HT-29 (cell line): ENCODE results near the gene PSD4. TPM values are rescaled to one million over a fixed set of nuclear protein-coding genes. Genes with fewer than 3 reads are reported as not detected.

Source experiments
- DNase-seq: peaks from one replicate; pipeline ENCODE4 v3.0.0-alpha.2; 2015; ENCODE audit warnings: low spot score
- total RNA-seq: library from RNA; depleted of rRNA; stranded (reverse); fragments of >200 nt; shearing (Covaris generic); gene quantifications from 2 replicates; pipeline ENCODE4 v1.2.3, GENCODE V29; 2014

The PSD4 gene
- total RNA-seq, 1 experiment from 2014 or later, result 85.5 TPM

DNA sequence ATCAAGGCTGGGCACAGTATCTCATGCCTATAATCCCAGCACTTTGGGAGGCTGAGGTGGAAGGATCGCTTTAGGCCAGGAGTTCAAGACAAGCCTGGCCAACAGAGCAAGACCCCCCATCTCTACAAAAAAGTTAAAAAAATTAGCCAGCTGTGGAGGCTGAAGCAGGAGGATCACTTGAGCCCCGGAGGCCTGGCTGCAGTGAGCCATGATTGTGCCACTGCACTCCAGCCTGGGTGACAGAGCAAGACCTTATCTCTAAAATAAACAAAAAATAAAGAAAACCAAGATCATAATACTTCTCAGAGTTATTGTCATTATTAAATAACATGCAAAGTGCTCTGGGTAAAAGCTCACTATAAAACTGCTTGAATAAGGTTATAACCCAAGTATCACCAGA lies 31.5 kb upstream of the PSD4 start:
- no peak for DNase-seq

GRCh38 chr2:113144259-113144658 lies 29.5 kb upstream of the PSD4 start:
- DNase-seq, result no peak

DNA sequence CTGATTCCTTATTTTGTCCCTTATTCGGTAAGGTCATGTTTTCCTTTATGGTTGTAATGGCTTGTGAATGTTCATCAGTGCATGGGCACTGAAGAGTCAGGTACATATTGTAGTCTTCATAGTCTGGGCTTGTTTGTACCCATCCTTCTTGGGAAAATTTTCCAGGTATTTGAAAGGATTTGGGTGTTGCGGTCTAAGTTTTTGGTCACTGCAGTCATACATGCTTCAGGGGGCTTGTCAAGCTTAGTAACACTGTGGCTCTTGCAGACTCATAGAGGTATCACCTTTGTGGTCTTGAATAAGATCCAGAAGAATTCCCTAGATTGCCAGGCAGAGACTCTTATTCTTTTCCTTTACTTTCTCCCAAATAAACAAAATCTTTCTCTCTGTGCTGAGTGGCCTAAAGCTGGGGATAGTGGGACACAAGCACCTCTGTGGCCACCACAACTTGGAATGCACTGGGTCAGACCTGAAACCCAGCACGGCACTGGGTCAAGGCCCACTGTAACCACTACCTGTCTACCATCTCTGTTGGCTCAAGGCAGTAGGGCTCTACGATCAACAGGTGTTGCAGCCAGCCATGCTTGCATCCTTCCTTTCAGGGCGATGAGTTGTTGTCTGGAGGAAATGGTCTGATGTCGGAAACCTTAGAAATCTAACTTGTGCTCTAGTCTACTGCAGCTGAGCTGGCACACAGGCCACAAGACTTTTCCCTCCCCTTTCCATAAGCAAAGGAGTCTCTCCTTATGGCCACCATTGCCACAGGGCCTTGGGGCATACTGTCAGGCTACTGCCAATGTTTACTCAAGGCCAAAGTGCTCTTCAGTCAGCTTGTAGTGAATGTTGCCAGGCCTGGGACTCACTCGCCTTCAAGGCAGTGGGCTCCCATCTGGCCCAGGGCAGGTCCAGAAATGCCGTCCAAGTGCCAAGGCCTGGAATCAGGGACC lies 24.9 kb upstream of the PSD4 start:
- no peak for DNase-seq

DNA sequence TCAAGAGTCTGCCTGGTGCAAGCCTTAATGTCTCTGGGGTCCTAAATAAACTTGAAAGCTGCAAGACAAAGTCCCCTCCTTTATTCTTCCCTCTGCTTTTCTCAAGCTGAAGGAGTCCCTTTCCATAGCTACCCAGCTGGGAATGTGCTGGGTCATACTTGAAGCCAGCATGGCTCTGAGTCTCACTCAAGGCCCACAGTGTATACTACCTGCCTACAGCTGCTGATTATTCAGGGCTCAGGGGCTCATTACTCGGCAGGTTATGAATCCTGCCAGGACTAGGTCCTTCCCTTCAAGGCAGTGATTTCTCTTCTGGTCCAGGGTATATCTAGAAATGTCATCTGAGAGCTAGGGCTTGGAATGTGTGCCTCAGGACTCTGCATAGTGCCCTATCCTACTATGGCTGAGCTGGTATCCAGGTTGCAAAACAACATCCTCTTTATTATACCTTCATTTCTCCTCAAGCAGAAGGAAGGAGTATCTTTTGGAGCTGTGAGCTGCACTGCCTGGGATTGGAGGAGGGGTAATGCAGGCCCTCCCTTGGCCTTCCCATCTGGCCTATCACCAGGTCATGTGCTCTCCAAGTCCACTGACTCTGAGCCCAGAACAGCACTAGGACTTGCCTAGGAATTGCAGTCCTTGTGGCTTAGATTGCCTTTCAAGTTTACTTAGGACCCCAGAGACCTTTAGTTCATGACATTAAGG lies 24.1 kb upstream of the PSD4 start:
- no peak for DNase-seq

GRCh38 chr2:113150258-113150601 lies 23.5 kb upstream of the PSD4 start:
- no peak for DNase-seq

GRCh38 chr2:113155331-113155730 lies 18.4 kb upstream of the PSD4 start:
- DNase-seq, result no peak

DNA sequence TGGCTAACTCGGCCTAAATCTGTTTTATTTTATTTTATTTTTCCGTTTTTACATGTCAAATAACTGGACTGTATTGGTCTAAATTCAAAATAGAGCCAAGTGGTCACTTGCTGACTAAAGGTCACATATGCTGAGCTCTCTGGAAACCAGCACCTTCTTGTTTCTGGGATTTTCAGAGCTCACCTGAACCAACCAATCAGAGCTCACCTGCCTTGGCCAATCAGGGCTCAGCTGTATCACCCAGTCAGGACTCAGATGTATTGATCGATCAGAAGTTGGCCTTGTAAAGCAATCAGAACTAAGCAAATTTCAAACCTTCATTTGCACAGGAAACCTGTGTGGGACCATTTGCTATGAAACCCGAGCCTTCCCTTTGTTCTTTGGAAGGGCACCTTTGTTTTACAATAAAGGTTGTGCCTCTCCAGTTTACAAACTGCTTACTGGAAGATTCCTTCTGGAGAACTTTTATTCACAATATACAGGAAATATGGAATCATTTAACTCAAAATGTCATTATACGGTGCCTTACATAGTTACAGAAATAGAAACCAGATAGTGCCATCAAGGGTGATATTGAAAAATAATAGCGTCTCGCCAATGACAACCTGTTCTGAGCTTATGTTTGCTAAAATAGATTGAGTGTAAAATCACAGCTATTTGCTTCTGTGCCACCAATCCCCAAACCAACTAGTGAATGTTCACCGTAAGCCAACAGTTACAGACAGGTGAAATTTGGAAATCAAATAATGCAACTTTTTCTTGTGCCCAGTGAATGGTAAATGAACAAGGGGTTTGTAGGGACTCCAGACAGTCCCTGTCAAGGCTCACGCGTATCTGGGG lies 17.3 kb upstream of the PSD4 start:
- peak; percentile 68 for DNase-seq

DNA sequence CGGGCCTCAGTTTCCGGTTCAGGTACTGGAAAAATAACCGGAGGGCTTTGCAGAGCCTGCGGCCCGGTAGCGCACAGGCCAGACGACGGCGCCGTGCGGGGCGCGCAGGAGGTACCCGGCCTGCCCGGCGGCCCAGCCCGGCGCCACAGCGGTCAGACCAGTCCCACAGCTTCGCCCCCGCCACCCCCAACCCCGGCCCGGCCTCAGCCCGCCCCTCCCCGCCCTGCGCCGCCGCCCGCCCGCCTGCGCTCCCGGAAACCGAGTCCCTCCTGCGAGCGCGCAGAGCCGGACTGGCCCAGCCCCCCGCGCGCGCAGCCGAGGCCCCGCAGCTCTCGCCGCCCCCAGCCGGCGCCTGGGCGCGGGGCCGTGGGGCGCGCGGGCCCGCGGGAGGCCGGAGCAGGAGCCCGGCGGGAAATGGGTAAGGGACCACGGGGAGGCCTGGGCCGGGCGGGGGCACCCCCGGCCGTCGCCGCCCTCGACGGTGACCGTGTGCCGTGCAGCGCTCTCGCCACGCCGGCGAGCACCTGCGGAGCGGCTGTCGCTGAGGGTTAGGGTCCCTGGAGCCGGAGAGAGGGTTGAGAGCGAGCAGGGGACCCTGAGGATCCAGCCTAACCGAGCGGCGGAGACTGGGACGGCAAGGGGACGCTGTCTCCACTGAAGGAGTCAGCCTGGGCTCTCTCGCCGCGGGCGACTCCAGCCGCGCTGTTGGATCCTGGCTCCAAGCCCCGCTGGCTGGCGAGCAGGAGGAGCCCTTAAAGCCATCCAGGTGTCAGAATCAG lies 16.5 kb upstream of the PSD4 start:
- DNase-seq, result peak; percentile 73

- peak; percentile 40 for DNase-seq
Observed at GRCh38 chr2:113157897-113158753, 15.6 kb upstream of the PSD4 start.

DNA sequence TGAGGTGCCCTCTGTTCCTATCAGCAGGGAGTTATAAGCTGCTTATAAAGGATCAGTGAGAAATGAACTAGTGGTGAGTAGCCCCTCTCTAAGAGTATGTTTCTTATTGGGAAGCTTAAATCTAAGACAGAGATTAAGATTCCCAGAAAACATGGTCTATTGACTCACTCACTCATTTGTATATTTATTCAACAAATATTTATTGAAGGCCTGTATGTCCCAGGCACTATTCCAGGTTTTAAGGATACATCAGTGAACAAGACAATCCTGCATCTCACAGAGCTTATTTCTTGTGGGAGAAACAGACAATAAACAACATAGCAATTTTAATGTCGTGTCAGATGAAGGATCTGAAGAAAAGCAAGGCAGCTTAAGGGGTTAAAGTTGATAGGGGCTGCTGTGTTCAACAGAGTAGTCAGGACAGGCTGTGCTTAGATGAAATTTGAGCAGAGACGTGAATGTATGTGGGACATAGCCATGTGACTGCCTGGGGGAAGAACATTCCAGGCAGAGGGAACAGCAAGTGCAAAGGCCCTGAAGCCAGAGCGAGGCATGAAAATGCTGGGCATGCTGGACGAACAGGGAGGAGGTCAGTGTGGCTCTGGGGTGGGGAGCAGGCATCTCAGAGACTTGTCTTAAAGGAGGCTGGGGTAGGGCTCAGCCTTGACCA lies 14.8 kb upstream of the PSD4 start:
- no peak for DNase-seq

- no peak for DNase-seq
Observed at GRCh38 chr2:113160248-113160647, 13.5 kb upstream of the PSD4 start.

DNA sequence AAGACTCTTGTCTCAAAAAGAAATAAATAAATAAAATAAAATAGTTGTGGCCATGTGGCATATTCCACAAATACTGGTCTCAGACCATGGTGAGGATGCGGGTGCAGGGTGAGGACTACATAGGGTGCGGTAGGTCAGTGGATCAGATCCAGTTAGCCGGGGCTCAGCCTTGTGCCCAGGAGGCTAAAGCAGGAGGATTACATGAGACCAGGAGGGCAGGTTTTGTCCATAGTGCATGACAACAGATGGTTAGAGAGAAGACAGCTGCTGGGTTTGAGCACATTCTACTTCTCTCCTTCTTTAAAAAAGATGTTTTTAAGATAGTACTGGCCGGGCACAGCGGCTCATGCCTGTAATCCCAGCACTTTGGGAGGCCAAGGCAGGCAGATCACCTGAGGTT lies 12.8 kb upstream of the PSD4 start:
- no peak for DNase-seq

GRCh38 chr2:113162173-113162572 lies 11.6 kb upstream of the PSD4 start:
- no peak for DNase-seq

- no peak for DNase-seq
Observed at GRCh38 chr2:113162869-113163268, 10.9 kb upstream of the PSD4 start.

GRCh38 chr2:113164215-113164929 lies 9.4 kb upstream of the PSD4 start:
- no peak for DNase-seq

- peak; percentile 45 for DNase-seq
Observed at GRCh38 chr2:113164930-113165585, 8.7 kb upstream of the PSD4 start.

DNA sequence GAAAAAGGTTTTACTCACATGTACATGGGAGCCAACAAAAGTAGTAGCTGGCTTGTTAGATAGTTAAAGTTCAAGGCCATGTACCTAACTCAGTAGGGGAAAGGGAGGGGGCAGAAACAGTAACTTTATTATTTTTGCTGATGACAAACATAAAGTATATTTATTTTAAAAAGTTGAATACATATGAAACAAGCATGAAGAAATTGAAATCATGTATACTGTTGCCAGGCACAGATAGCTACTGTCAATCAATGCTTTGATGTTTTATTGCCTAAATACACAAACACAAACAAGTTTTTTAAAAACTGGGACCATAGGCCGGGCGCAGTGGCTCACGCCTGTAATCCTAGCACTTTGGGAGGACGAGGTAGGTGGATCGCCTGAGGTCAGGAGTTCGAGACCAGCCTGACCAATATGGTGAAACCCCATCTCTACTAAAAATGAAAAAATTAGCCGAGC lies 7.6 kb upstream of the PSD4 start:
- no peak for DNase-seq
